ENCODE data around the gene POU2AF2.
"Not testable (repeated sequence)": the region's sequence is repeated elsewhere in the genome, so short reads cannot be mapped to it uniquely, and the experiment has no call there.

The POU2AF2 gene

DNA sequence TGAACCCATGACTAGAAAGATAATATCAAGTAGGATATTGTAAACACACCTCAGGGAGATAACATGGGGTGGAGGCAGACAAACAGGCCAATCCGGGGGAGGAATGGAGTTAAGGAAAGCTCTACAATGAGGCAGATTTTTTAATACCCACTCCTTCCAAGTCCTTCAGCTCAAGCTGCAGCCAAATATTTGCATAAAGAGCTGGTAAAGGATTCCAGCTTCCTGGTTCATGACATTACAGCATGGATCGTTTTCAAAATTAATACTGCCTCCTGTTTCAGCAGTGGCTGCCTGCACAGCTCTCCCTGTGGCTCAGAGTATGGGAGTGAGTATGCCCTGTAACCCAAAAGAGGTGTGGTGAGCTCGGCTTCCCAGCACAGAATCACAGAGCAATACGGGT, 57.9 kb downstream of the POU2AF2 start:
- DNase-seq (ENCODE audit: low read depth), result no peak

DNA sequence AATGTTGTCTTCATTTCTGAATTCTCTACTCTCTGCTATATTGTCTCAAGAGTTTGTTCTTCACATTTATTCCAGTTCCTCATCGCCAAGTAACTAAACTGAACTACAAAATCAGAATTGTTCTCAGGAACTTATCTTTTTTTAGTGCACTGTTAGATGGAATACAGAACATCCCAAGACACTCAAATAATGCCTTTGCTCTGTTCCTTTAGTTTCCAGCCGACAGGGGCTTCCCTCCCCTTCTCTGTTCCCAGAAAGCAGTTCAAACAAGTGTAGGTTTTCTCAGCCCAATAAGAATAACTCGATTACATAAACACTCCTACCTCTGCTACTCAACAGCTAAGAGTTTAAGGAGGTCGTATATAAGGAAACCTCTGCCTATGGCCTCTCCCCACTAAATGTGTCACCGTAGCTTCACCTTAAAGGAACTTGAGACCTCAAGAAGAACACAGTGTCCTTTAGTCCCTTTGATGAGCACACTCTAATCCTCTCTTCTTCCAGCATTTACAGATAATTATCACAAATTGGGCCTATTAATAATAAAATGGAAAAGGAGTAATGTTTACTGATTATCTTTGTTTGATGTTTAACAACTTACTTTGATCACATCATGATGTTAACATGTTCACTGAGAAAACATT, 59.8 kb downstream of the POU2AF2 start:
- no peak for DNase-seq (ENCODE audit: low read depth)

DNA sequence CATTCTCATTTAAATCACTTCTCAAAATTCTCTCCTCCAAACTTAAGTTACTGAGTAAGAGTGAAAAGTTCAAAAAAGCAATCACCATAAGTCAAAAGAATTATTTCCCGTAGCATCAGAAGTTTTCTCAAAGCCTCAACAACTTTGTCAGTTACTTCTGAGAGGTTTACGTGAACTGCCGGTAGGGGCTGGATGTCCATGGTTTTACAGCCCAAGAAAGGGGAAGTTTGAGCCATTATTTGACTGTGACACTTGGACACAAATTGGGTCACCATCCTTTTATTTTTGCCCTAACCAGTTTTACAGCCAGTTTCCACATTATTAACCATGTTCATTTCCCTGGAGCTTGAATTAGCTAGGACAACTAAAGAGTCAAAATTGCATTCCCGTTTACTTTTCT, 60.4 kb downstream of the POU2AF2 start:
- no peak for DNase-seq (ENCODE audit: low read depth)

DNA sequence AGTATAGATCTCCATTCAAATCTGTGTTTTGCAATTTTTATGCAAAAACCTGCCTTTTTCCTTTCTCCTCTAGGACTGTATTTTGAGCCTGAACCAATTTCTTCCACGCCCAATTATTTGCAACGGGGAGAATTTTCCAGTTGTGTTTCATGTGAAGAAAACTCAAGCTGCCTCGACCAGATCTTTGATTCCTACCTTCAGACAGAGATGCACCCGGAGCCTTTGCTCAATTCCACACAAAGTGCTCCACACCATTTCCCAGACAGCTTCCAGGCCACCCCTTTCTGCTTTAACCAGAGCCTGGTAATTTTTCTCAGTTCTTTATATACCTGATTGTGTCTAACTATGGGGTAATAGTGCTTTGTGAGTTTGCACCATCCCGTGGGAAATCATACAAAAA, 60.8 kb downstream of the POU2AF2 start:
- DNase-seq (ENCODE audit: low read depth), result no peak

DNA sequence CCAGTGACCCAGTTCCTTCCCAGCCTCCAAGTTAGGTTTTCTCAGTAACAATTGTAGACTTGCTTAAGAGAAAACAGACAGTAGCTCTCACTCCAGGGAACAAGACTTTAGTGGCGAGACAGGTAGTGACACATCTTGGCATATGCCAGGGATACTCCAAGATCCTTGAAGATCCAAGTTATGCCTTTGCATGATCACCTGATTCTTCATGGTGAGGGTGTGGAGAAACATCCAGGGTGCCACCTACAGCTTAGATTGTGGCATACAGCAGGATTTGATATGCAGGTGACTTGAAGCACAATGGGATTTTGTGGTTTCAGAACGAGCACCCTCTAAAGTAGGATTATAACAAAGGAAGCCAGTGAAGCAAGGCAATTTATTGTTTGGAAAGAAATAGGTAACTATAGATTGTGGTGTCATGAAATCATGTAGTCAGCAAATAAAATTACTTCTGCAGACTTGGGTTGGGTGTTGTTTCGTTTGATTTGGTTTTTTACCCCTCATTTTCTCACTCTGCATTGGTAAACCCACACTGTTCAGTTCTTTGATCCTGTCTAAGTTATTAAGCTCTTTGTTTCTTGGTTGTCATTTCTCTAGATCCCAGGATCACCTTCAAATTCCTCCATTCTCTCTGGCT, 62.1 kb downstream of the POU2AF2 start:
- DNase-seq (ENCODE audit: low read depth), result no peak

DNA sequence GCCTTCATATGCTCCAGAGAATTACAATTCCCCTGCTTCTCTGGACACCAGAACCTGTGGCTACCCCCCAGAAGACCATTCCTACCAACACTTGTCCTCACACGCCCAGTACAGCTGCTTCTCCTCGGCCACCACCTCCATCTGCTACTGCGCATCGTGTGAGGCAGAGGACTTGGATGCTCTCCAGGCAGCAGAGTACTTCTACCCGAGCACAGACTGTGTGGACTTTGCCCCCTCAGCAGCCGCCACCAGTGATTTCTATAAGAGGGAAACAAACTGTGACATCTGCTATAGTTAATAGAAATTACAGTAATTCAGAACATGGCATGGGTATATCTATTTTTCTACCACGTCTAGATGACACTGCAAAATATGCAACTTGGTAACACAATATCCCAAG, 62.6 kb downstream of the POU2AF2 start:
- DNase-seq (ENCODE audit: low read depth), result no peak

DNA sequence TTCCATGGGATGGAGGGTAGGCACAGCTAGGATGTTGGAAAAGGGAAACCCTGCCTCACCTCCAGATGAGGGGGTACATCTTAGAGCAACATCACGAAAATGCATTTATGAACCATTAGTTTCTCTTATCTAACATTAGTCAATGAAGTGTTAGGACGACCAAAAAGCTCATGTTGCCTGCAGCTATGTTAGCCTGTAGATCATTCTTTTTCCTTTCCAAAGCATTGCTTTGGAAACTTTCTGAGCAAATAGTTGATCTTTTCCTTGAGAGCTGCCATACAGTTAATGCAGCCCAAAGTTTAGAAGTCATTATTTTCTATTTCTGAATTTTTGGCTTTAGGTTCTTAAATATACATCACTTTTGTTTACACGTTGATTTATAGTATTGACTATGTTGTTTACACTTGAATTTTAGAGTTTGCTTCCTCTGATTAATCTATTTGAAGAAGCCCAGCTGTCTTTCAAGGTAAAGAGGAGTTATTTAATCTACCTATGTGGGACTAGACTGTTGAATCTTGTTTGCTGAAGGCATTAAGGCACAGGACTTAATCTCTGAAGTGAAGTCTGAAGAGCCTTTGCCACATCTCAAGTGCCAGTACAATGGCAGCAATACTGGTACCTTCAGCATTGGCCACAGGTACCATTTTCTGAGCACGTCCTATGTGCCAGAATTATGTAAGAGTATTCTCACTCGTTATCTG, 63.8 kb downstream of the POU2AF2 start:
- DNase-seq (ENCODE audit: low read depth), result no peak

DNA sequence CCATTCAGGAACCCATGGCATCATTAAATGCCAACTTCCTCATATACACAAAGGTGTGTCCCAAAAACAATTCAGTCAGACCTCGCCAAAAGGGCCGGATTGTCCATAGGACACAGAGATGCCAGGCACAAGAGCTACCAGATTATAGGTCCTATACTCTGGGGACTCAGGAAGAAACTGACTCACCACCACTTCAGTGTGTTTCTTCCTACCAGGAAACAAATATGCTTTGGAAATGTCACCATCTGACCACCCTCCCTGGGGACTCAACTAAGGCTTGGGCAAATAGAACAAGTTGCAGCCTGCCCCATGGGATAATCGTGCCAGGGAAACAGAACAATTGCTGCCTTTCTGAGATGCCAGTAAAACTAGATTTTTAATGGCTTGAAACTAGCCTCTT, 64.6 kb downstream of the POU2AF2 start:
- no peak for DNase-seq (ENCODE audit: low read depth)

DNA sequence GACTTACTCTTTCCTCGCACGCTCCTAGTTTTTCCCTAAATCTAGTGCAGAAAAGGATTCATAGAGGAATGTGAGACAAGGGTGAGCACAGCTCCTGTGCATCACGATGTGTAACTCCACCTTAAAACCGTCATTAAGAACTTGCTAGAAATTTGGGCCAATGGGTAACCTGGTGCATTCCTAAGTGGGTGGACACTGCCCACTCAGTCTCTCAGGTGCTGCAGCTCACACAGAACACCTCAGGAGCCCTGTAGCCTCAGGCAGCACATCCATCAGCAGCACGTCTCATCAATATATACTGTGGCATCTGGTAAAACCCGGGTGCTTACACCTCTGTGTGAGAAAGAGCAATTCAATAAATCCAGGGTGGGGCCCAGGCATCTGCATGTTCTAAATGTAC, 65.2 kb downstream of the POU2AF2 start:
- DNase-seq (ENCODE audit: low read depth), result no peak

DNA sequence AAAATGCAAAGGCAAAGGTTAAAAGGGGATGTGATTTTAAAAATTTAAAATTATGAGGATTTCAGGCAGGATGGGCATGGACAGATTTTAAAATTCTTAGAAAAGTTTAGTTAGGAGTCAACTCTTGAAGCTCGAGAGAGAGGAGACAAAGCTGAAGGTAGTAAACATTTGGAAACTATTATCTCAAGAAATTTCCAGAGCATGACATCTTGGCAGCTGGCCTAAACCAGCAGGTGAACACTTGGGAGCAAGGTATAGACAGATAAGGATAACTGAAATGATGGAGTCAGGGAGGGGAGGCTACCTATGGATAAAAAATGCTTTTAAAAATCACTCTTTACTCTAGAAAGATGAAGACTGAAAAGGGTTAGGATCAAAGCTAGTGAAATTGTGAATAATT, 66.6 kb downstream of the POU2AF2 start:
- DNase-seq (ENCODE audit: low read depth), result no peak

DNA sequence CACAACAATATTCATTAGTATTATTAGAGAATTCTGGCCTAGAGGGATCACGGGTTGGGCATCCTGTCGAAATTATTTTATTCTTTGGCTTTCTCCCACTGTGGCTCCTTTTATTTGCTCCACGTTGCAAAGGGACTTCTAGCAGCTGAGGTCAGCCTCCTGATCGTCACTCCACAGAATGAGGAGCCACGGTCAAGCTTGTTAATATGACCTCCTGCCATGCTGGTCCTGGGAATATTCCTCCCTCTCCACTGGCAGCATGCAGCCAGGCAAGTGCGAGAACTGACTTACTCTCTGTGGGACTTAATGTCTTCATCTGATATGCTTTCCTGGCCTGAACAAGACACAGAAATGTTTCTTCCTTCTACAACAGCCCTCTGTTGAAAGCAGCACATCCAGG, 73.8 kb downstream of the POU2AF2 start:
- no peak for DNase-seq (ENCODE audit: low read depth)

DNA sequence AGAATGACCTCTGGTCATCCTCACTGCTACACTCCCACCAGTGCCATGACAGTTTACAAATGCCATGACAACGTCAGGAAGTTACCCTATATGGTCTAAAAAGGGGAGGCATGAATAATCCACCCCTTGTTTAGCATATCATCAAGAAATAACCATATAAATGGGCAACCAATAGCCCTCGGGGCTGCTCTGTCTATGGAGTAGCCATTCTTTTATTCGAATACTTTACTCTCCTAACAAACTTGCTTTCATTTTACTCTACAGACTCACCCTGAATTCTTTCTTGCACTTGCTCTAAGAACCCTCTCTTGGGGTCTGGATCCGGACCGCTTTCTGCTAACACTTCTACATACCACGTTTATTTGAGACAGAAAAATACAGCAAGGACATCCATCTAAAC, 74.7 kb downstream of the POU2AF2 start:
- not testable (repeated sequence) for DNase-seq (ENCODE audit: low read depth)

DNA sequence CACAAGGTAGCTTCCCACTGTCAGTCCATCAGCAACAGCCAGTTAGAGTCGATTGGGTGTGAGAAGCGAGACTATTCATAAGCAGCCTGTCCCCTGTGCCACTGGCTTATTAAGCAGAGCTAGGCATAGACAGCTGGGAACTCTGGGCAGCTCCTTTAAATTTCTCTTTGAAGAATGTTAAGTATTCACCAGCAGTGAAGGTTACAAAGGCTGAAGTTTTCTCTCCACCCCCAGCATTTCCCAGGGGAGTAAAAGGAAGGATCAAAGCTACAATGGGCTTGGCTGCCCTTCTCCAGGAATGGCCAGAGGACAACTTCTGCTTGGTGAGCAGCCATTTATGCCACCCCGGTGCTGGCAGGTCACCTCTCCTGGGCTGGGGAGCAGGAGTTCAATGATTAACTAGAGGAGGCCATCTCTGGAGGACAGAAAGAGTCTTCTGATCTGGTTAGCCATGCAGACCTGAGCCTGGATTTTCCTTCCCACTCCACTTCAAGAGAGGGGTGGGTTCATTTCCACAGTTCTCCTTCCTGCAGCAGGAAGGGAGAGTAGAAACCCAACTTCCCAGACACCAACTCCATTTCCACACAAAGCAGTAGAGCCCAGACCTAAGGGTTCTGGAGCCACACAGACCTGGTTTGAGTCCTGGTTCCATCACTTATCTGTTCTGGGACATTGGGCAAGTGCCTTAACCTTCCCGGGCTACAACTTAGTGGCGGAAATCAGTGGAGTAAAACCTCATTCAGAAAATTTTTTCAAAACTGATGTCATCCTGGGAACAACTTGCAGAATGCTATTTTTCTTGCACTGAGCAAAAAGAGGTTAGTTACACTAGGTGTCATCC, 75.4 kb downstream of the POU2AF2 start:
- no peak for DNase-seq (ENCODE audit: low read depth)

DNA sequence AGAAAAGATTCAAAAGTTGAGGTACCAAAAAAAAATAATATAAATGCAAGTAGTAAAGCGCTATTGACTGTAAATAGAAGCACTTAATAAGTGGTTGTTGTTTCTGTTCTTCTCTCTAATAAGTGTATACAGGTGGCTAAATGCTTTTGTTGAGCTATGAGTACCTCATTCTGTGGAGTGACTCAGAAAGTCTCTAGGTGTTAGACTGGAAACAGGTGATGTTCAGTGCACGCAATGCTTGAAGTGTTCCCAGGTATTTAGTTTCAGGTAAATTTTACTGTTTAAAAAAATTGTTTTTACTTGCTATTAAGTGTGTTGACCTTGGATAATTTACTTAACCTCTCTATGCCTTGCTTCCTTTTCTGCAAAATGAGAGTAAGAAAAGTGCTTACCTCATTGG, 77.0 kb downstream of the POU2AF2 start:
- DNase-seq (ENCODE audit: low read depth), result no peak

DNA sequence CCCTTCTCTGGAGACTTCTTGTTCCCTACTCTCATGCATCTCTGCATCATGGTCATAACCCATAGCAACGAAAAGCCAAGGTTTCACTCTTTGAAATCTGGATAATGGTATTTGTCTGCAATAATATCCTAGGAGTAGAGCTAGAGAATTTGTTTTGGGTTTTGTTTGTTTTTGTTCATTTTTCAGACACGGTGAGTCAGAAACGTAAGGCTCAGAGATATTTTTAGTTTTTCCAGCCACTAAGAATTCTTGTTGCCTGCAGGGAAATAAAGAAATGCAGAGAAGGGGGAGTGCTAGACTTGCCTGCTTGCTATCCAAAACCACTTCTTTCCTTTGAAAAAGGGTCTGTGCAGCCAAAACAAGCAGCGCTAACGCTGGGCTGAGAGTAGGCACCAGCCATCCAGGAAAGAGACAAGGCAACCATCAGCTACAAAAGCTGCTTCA, 78.8 kb downstream of the POU2AF2 start:
- no peak for DNase-seq (ENCODE audit: low read depth)

DNA sequence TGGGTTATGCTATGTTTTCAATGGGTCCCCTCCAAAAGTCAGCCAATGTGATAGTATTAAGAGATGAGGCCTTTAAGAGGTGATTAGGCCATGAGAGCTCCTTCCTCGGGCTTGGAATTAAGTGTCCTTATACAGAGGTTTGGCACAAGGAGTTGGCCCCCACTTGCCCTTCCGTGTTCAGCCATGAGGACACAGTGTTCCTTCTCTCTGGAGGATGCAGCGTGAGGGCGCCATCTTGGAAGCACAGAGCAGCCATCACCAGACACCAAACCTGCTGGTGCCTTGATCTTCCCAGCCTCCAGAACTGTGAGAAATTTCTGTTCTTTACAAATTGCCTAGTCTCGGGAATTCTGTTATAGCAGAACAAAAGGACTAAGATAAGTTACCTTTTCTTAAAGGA, 79.7 kb downstream of the POU2AF2 start:
- DNase-seq (ENCODE audit: low read depth), result no peak

DNA sequence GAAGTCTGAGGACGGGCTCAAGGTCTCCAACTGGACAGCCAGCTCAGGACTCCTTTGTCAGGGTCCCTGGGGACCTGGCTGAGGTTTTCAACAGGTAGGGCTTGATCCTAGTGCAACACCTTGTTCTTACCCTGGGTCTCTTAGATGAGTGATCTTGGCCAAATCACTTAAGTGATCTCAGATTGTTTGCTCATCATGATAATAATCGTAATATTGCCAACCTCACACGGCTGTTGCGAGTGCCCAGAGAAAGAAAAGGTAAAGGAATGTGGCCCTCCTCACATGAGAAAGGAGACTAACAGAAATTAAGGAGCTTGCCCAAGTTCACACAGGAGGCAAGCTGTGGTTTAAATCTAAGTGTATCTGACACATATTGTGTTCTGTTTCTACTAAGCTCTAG, 81.3 kb downstream of the POU2AF2 start:
- DNase-seq (ENCODE audit: low read depth), result no peak

DNA sequence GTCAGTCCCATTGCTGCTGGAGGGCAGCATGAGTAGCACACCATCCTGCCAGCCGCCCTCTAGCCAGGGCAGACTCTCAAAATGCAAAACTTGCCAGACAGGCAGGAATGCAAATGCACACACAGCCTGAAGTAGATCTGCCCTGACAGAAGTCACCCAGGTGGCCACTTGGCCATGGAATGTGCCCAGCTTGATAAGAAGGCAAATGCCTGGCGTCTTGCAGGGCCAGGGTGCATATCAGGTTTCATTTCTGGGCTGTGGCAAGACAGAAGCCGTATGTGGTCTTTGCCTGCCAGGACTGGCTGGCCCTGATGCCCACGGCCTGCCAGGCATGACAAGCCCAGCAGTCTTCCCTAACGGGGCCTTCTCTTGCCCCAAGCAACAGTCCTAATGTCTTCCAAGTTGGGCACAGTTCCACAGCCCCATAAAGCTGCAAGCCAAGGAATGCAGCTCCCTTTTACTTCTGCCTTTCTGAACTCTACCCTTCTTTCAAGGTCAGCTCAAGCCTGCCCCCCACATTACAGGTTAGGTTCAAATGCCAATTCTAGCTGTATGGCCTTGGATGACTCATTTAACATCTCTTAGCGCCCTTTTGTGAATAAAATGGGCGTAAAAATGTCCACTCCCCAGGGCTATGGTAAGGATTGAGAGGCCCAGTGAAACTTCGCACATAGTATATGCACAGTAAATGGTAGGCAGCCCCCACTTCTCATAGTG, 82.5 kb downstream of the POU2AF2 start:
- no peak for DNase-seq (ENCODE audit: low read depth)

DNA sequence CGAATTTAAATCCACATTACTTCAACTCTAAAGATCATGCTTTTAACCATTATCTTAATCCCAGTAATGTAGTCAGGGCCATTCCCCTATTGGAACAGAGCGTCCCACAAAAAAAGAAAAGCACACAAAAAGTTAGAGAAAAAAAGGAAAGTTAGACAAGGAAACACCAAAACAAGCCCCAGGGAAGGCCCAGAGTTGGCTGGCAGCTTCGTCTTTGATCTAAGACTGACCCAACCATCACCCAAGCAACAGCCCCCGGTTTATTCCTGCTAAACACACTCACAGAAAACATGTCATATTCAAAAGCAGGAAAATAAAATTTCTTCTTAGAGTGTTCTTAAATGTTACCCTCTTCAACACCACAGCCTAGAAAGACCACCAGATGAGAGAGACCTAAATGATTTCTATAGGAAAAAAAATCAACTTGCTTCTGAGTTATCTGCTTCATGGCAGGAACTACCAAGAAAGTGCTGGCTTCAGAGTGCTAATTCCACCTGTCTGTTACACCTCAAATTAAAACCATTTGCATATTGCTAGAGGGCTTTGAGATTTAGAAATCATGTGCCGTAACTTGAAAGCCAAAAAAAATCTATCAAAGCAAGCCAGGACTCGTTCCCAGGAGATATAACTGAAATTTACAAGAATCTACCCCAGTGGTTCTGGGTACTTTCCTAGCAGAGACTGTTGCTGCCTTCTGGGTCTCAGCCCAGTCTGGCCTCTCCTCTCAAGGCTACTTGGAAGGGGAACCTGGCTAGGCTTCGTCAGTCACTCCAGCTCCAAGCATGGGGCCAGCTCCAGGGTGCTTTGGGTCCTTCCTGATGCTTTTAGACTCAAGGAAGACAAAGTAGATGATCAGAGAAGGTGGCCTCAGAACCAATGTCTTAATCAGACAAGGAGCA, 84.0 kb downstream of the POU2AF2 start:
- DNase-seq (ENCODE audit: low read depth), result no peak

DNA sequence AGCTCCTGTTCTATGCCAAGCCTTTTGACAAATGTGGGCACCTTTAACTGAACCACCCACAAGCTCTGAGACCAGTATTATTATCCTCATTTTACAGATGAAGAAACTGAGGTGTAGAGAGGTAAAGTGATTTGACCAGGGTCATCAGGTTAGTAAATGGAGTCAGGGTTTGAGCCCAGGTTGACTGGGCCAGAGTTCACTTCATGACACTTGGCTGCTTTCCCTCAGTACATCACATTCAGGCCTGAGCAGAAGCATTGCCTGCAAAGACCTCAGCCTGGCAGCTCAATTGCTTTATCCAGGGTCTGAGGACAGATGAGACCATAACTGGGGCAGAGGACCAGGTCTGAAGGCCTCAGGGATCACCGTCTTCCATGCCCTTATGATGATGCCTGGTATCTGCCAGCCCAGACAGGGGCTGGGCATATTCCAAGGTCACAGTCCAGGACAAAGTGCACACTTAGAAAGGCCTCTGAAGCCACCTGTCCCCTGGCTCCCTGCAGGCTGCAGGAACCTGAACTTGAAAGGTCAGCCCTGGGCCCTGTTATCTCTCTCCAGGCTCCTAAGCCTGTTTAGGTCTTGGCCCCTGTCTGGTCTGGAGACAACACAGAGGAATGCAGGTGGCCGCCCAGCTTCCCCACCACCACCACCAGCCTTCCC, 84.8 kb downstream of the POU2AF2 start:
- DNase-seq (ENCODE audit: low read depth), result no peak
